RKO (cell line): ENCODE data around the gene APBB2.
A peak's percentile ranks its signal among the peaks of the same experiment; 100 is the strongest.
"Not testable (repeated sequence)": the region's sequence is repeated elsewhere in the genome, so short reads cannot be mapped to it uniquely, and the experiment has no call there.

ENCODE experiments used
- DNase-seq: peaks from one replicate; pipeline ENCODE4 v3.0.0-alpha.2; 2016; ENCODE audit warnings: low spot score

APBB2 gene

GRCh38 chr4:41060352-41061334 is 153.7 kb downstream of the APBB2 start:
- no peak for DNase-seq

- not testable (repeated sequence) for DNase-seq
These were observed 154.9 kb downstream of the APBB2 start for GRCh38 chr4:41059411-41059810.

GRCh38 chr4:41058426-41058825 is 155.9 kb downstream of the APBB2 start:
- no peak for DNase-seq

GRCh38 chr4:41057467-41057866 is 156.9 kb downstream of the APBB2 start:
- DNase-seq, result no peak

- DNase-seq, result no peak
These were observed 162.1 kb downstream of the APBB2 start for GRCh38 chr4:41052287-41052686.

- DNase-seq, result no peak
These were observed 163.2 kb downstream of the APBB2 start for GRCh38 chr4:41050880-41051775.

GRCh38 chr4:41050116-41050515 is 164.2 kb downstream of the APBB2 start:
- DNase-seq, result no peak

GRCh38 chr4:41049176-41049575 is 165.2 kb downstream of the APBB2 start:
- DNase-seq, result not testable (repeated sequence)

- DNase-seq, result no peak
These were observed 169.6 kb downstream of the APBB2 start for GRCh38 chr4:41044791-41045190.

GRCh38 chr4:41044165-41044564 is 170.2 kb downstream of the APBB2 start:
- peak; percentile 16 for DNase-seq

- no peak for DNase-seq
These were observed 170.9 kb downstream of the APBB2 start for GRCh38 chr4:41043465-41043864.

- no peak for DNase-seq
These were observed 172.8 kb downstream of the APBB2 start for GRCh38 chr4:41041551-41041950.

GRCh38 chr4:41039317-41039716 is 175.0 kb downstream of the APBB2 start:
- no peak for DNase-seq

- no peak for DNase-seq
These were observed 176.0 kb downstream of the APBB2 start for GRCh38 chr4:41038304-41038703.

GRCh38 chr4:41029098-41029497 is 185.2 kb downstream of the APBB2 start:
- no peak for DNase-seq

- no peak for DNase-seq
These were observed 185.8 kb downstream of the APBB2 start for GRCh38 chr4:41028392-41029076.

- DNase-seq, result no peak
These were observed 187.4 kb downstream of the APBB2 start for GRCh38 chr4:41026971-41027370.

GRCh38 chr4:41025824-41026223 is 188.5 kb downstream of the APBB2 start:
- no peak for DNase-seq

- DNase-seq, result no peak
These were observed 189.5 kb downstream of the APBB2 start for GRCh38 chr4:41024556-41025491.

GRCh38 chr4:41022116-41022515 is 192.2 kb downstream of the APBB2 start:
- DNase-seq, result no peak
